Muscle layer of colon (tissue), 2 donors: ENCODE measurements around the gene SLC10A7.

Source experiments
- H3K27ac ChIP-seq: one replicate; pipeline ENCODE4 v1.7.0; 2013; ENCODE audit warnings: low read depth, mild to moderate bottlenecking, low read length, moderate library complexity
- H3K27me3 ChIP-seq, 2 donors: one replicate each; pipeline ENCODE4 v1.7.0; 2013; ENCODE audit warnings: low read length in 2 of 2, mild to moderate bottlenecking in 2 of 2; ENCODE audit not compliant: insufficient read depth in 2 of 2, control insufficient read depth in 1 of 2
- H3K36me3 ChIP-seq: one replicate; pipeline ENCODE4 v1.7.0; 2013; ENCODE audit warnings: mild to moderate bottlenecking, low read length; ENCODE audit not compliant: insufficient read depth
- H3K4me1 ChIP-seq: one replicate; pipeline ENCODE4 v1.7.0; 2013; ENCODE audit warnings: mild to moderate bottlenecking, low read length; ENCODE audit not compliant: insufficient read depth
- H3K4me3 ChIP-seq, 2 donors: one replicate each; pipeline ENCODE4 v1.7.0; 2013; ENCODE audit warnings: low read length in 2 of 2, low read depth in 1 of 2, mild to moderate bottlenecking in 1 of 2, moderate library complexity in 1 of 2
- H3K9ac ChIP-seq: one replicate; pipeline ENCODE4 v1.7.0; 2013; ENCODE audit warnings: low read length
- H3K9me3 ChIP-seq: one replicate; pipeline ENCODE4 v1.7.0; 2013; ENCODE audit warnings: mild to moderate bottlenecking, low read length
- donor health status: abdominal sarcoma.
- donor health status: Adenocarcinoma of cecum.

SLC10A7 gene

DNA sequence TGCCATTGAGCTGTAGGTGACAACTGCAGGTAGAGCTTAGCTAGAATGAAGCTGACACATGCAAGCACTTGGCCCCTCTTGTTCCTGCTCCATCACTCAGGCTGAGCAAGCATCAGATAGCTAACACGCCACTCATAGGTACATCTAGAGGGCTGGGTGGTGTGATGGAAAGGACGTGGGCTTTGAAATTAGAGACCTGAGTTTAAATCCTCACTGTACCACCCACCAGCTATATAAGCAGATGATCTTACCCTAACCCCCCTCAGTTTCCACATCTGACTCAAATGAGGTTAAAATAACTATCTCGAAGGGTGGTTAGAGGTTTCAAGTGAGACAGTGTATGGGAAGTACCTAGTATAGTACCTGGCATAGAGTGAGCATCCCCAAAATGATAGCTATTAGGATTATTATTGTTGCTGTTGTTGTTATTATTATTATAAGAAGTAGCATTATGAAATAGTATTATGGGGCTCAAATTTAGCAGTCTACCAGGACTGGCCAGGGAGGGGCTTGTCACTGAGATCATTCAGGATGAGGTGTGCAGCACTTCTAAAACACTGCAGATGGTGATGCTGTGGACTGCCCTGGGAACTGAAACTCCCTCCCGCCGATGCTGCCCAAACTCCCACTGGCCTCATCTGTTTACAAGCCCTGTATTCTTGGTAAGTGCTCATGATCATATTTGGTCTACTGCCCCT lies 248.4 kb downstream of the SLC10A7 start:
- Histone ChIP-seq H3K36me3 (no peaks in the 10 kb centered on the region), H3K4me3 (no peak overlapping the region), H3K27ac (no peak overlapping the region), H3K27me3 (no peaks in the 10 kb centered on the region), H3K9me3 (no peaks in the 10 kb centered on the region), H3K9ac (no peak overlapping the region), H3K4me1 (no peaks in the 10 kb centered on the region)

DNA sequence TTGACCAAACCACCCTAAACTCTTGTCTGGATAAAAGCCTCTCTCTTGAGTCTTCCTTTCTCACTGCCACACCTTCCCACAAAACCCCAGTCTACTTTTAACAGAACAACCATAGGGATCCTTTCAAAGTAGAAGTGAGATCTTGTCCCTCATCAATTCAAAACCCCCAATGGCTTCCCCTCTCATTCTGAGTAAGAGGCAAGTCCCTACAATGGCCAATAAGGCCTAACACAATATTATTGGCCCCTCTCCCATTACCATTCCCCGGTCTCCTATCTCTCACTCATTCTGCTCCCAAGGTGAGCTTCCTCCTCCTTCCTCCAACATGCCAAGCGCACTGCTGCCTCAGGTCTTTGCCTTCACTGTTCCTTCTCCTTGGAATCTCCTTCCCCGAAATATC lies 250.3 kb downstream of the SLC10A7 start:
- Histone ChIP-seq H3K4me3 (no peak overlapping the region), H3K27me3 (no peaks in the 10 kb centered on the region), H3K4me1 (no peaks in the 10 kb centered on the region), H3K27ac (no peak overlapping the region), H3K36me3 (no peaks in the 10 kb centered on the region), H3K9me3 (no peaks in the 10 kb centered on the region), H3K9ac (no peak overlapping the region)

DNA sequence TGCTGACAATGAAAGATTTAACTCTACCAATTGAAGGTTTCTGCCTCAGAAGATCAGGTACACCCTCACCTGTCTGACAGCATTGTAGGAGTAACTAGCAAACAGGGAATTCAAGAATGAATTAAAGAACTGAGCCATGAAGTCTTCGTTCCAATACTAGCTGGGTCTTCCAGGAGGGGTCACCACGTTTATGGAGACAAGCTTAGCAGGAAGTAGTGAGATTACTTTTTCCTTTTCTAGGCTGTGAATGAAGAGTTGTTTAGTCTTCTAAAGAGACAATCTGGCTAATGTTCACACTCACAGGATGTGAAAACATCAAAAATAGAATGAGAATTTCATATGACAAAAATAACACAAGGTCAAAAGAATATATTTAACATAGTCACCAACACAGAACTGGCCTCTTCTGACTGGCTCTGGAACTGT lies 252.5 kb downstream of the SLC10A7 start:
- Histone ChIP-seq H3K9me3 (no peaks in the 10 kb centered on the region), H3K27me3 (no peaks in the 10 kb centered on the region), H3K9ac (no peak overlapping the region), H3K36me3 (no peaks in the 10 kb centered on the region), H3K4me1 (no peaks in the 10 kb centered on the region), H3K4me3 (no peak overlapping the region), H3K27ac (no peak overlapping the region)

DNA sequence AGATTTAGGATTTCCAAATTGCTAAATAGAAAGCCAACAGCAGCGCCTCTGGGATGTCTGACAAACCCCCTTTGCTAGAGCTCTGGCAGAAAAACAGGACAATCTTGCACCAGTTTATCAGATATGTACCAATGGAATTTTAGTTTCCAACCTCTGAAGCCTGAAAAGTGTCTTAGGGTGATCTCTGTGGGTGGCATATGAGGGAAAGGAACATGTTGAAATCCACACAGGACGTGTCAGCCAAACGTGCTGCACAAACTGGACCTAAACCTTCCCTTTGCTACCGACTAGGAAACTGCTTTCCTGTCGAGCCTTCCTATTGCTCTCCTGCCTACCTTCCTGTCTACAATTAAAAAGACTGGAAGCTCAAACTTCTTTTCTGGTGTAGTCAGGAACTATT lies 253.9 kb downstream of the SLC10A7 start:
- H3K4me1 ChIP-seq, result no peaks in the 10 kb centered on the region
- H3K36me3 ChIP-seq, result no peaks in the 10 kb centered on the region
- no peaks in the 10 kb centered on the region for H3K27me3 ChIP-seq
- H3K9me3 ChIP-seq, result no peaks in the 10 kb centered on the region
- H3K9ac ChIP-seq, result no peak overlapping the region
- no peak overlapping the region for H3K27ac ChIP-seq
- H3K4me3 ChIP-seq, result no peak overlapping the region

DNA sequence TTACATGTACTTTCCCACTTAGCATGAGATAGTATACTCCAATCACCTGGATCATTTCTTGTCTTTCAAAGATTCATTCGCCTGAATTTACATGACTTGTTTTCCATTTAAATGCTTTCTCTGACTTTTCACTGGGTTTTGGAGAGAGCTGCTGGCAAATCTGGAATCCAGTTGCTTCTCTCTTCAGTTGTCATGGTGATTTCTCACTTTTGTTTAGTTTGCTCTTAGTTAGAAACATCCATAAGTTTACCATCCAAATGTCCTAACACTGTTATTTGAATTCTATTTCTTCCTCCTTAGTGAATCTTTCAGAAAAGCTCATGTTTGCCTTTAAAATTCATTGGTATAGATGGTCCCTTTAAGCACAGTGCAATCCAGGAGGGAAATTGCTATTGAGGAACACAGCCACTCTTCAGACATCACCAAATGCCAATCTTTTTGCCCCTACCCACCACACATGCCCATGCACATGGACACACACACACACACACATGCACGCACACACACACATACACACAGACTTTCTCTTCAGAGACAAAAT lies 255.7 kb downstream of the SLC10A7 start:
- no peak overlapping the region for H3K4me3 ChIP-seq
- H3K27me3 ChIP-seq, result no peaks in the 10 kb centered on the region
- H3K36me3 ChIP-seq, result no peaks in the 10 kb centered on the region
- no peak overlapping the region for H3K9ac ChIP-seq
- no peaks in the 10 kb centered on the region for H3K9me3 ChIP-seq
- H3K27ac ChIP-seq, result no peak overlapping the region
- H3K4me1 ChIP-seq, result no peaks in the 10 kb centered on the region

DNA sequence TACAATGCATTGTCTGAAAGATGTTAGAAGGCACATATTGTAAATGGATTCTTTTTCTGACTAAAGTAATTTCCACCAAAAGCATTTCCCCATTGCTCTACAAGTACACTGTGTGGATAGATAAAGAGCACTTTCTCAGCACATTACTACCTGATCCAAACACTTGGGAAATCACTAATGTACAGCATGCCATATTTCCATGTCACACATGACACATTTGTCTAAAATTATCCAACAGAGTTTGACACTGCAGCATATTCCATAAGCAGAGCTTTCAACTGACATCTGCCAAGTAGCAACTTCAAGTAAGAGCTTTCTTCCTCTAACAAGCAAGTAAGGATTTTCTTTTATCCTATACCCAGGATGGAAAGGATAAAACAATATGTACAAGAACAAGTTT lies 257.9 kb downstream of the SLC10A7 start:
- H3K27ac ChIP-seq, result no peak overlapping the region
- H3K36me3 ChIP-seq, result no peaks in the 10 kb centered on the region
- H3K9ac ChIP-seq, result no peak overlapping the region
- H3K27me3 ChIP-seq, result no peaks in the 10 kb centered on the region
- H3K4me3 ChIP-seq, result no peak overlapping the region
- no peaks in the 10 kb centered on the region for H3K9me3 ChIP-seq
- H3K4me1 ChIP-seq, result no peaks in the 10 kb centered on the region

DNA sequence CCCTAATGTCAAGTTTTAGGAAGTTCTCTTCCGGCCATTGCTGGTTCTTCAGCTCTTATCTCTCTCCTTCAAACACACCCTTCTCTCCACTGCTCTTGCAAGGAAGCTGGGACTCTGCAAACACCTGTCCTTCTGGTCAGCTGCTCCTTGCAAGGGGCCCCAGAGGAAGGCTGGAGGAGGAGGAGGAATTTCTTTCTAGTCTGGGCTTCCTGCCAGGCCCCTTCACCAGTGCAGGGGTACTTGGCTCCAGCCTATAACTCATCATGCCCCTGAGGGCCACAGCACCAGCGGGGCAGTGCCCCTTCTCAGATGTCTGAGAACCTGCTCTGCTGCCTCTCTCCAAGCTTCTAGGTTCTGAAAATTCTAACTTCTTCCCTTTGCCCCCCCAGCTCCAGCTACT lies 260.7 kb downstream of the SLC10A7 start:
- Histone ChIP-seq H3K9ac (no peak overlapping the region), H3K27ac (no peak overlapping the region), H3K36me3 (no peaks in the 10 kb centered on the region), H3K4me3 (no peak overlapping the region), H3K27me3 (no peaks in the 10 kb centered on the region), H3K9me3 (no peaks in the 10 kb centered on the region), H3K4me1 (no peaks in the 10 kb centered on the region)

DNA sequence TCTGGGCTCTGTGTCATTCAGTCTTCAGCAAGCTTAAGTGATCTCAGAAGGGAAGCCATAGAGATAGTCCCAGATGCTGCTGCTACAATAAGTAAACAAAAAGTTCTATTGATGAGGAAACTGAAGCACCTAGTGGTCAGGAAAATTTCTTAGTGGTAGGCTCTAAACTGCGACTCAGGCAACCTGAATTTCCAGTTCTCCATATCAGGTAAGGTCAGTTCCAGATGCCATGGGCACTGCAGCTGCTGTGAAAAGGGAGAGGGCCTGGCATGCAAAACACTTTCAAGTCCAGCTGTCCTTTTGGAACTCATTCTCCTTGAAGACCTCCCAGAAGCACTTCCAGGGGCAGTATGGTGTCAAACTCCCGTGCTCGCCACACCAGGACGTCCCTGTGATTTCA lies 261.2 kb downstream of the SLC10A7 start:
- H3K36me3 ChIP-seq, result no peaks in the 10 kb centered on the region
- no peaks in the 10 kb centered on the region for H3K4me1 ChIP-seq
- no peaks in the 10 kb centered on the region for H3K27me3 ChIP-seq
- no peak overlapping the region for H3K27ac ChIP-seq
- H3K9me3 ChIP-seq, result no peaks in the 10 kb centered on the region
- no peak overlapping the region for H3K4me3 ChIP-seq
- no peak overlapping the region for H3K9ac ChIP-seq

DNA sequence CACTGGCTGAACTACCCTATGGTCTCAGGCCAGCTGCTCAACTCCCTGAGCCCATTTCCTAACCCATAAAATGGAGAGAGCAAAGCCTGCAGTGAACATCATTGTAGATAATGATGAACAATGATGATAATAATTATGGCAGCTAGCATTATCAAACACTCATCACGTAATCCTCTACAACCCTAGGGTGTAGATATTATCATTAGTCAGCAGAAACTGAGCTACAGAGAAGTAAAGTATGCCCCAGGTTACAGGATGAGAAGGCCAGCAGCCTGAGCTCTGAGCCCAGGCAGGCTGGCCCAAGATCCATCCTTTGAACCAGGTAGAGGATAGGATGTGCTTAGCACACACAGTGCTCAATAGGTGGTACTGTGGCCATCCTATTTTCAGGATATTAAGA lies 264.2 kb downstream of the SLC10A7 start:
- no peak overlapping the region for H3K4me3 ChIP-seq
- H3K36me3 ChIP-seq, result no peaks in the 10 kb centered on the region
- H3K4me1 ChIP-seq, result no peaks in the 10 kb centered on the region
- H3K9me3 ChIP-seq, result no peaks in the 10 kb centered on the region
- H3K27me3 ChIP-seq, result no peaks in the 10 kb centered on the region
- no peak overlapping the region for H3K27ac ChIP-seq
- no peak overlapping the region for H3K9ac ChIP-seq

DNA sequence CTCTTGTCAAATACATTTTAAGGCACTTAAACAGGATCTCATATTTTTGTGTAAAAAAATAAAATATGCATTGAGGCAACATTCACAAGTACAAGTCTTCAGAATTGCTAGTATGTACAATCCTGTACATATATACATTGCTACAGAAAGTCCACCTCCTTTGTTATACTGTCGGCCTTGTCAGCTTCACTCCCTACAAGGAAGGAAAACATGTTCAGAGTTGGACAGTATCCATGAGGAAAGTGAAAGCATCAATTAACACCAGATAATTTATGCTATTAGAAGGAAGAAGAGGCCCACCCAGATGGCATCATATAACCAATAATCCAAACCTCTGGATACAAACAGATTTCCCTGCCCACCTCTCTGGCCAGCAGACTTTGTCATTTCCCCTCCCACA lies 265.4 kb downstream of the SLC10A7 start:
- H3K27ac ChIP-seq, result no peak overlapping the region

DNA sequence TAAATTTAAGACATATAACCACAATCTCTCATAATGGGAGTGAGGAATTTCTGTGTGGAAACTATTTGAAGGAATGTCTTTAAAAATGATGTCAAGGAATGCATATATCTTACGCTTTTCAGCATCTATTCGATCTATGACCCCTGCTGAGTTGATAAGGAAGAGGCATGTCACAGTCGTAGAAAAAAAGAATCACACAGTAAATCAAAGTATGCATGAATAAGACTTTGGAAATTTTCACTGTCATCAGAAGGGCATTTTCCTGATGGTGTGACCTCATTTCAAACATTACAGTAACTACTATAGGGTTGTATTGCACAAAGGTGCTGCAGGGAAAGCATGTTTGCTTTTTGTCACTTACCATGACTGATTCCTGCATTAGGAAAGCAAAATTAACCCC lies 265.9 kb downstream of the SLC10A7 start:
- Histone ChIP-seq H3K4me1 (no peaks in the 10 kb centered on the region), H3K9me3 (no peaks in the 10 kb centered on the region), H3K36me3 (no peaks in the 10 kb centered on the region), H3K27ac (no peak overlapping the region), H3K9ac (no peak overlapping the region), H3K4me3 (no peak overlapping the region), H3K27me3 (no peaks in the 10 kb centered on the region)

More for the DNA sequence above, 265.4 kb downstream of the SLC10A7 start:
- Histone ChIP-seq H3K4me3 (no peak overlapping the region), H3K9ac (no peak overlapping the region), H3K9me3 (no peaks in the 10 kb centered on the region), H3K36me3 (no peaks in the 10 kb centered on the region), H3K27me3 (no peaks in the 10 kb centered on the region), H3K4me1 (no peaks in the 10 kb centered on the region)

DNA sequence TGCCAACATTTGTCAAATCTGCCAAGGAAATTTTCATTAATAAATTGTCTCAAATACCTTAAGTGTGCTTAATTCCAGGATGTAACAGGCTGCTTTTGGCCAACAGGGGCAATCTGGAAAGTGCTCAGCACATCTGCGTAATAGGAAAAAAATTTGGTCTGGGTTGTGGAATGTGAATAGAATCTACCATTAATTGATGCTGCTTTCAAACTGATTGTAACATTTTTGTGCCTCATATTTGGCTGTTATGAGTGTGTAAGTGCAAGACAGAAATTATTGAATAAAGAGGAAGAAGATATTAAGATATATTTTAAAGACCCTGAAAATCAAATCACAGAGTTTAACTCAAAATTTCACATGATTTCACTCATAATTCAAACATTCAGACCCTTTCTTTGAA lies 266.3 kb downstream of the SLC10A7 start:
- Histone ChIP-seq H3K27me3 (no peaks in the 10 kb centered on the region), H3K4me1 (no peaks in the 10 kb centered on the region), H3K9me3 (no peaks in the 10 kb centered on the region), H3K4me3 (no peak overlapping the region), H3K27ac (no peak overlapping the region), H3K36me3 (no peaks in the 10 kb centered on the region), H3K9ac (no peak overlapping the region)
